Transverse colon (tissue), 3 donors: ENCODE results near the gene DIRAS1.

Experiments
- EP300 ChIP-seq: sonication (generic); formaldehyde crosslinking; IDR thresholded peaks from one replicate; pipeline ENCODE4 v1.6.1; 2017; ENCODE audit warnings: antibody characterized with exemption, low read depth
- POLR2A ChIP-seq: fragments of 450-650 bp; IDR thresholded peaks from one replicate; pipeline ENCODE4 v1.6.1; 2016; ENCODE audit warnings: antibody characterized with exemption, mild to moderate bottlenecking, moderate library complexity
- TF ChIP-seq, protein P1 (sequence below), 5 experiments: fragments of 200-600 bp in 3 of 5; fragments of 450-650 bp in 2 of 5; sonication (generic) in 3 of 5; IDR thresholded peaks; 1 replicate in 2 of 5; 2 replicates in 3 of 5; pipeline ENCODE4 v1.5.1; 2016 to 2017; ENCODE audit warnings: antibody characterized with exemption in 5 of 5, inconsistent platforms in 3 of 5, mild to moderate bottlenecking in 2 of 5, moderate library complexity in 1 of 5

GRCh38 chr19:2733930-2734588 is 12.9 kb upstream of the DIRAS1 start:
- no peak for TF ChIP-seq POLR2A
- TF ChIP-seq, protein P1, sequence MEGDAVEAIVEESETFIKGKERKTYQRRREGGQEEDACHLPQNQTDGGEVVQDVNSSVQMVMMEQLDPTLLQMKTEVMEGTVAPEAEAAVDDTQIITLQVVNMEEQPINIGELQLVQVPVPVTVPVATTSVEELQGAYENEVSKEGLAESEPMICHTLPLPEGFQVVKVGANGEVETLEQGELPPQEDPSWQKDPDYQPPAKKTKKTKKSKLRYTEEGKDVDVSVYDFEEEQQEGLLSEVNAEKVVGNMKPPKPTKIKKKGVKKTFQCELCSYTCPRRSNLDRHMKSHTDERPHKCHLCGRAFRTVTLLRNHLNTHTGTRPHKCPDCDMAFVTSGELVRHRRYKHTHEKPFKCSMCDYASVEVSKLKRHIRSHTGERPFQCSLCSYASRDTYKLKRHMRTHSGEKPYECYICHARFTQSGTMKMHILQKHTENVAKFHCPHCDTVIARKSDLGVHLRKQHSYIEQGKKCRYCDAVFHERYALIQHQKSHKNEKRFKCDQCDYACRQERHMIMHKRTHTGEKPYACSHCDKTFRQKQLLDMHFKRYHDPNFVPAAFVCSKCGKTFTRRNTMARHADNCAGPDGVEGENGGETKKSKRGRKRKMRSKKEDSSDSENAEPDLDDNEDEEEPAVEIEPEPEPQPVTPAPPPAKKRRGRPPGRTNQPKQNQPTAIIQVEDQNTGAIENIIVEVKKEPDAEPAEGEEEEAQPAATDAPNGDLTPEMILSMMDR (IDR thresholded peaks at IDR 0.05): no peak
- TF ChIP-seq EP300: no peak
